ENCODE data around the gene EXOSC10. TPM values are rescaled to one million over a fixed set of nuclear protein-coding genes. Genes with fewer than 3 reads are reported as not detected.

Gene EXOSC10
- total and polyA plus RNA-seq, 12 donors: 25.5 to 107 (median 41.1) TPM

- intact Hi-C loops (cut with DNase I): no loop called here
- TF ChIP-seq POLR2A (IDR thresholded peaks at IDR 0.05) (no peak), CTCF (IDR thresholded peaks at IDR 0.05) (no peak)
- Histone ChIP-seq H3K36me3 (replicated peaks in 1 of 2) (peaks cover 0 to 69% of the 10 kb centered on the region in 2 donors), H3K4me1 (replicated peaks in 1 of 2) (no peaks in the 10 kb centered on the region), H3K27me3 (no peaks in the 10 kb centered on the region), H3K27ac (no peak overlapping the region), H3K4me3 (no peak overlapping the region), H3K9me3 (replicated peaks in 1 of 3) (no peaks in the 10 kb centered on the region)
- 89 to 91% (median 90%) methylated on average over 3 of the region's 3 CpGs for WGBS, 4 donors
- DNase-seq: no peak
Measured at GRCh38 chr1:11114966-11115365, 15.3 kb upstream of the EXOSC10 start.

- TF ChIP-seq CTCF (IDR thresholded peaks at IDR 0.05) (no peak), POLR2A (IDR thresholded peaks at IDR 0.05) (no peak)
- Histone ChIP-seq H3K4me1 (replicated peaks in 1 of 2) (peaks cover 4 to 10% of the 10 kb centered on the region in 2 donors), H3K27ac (no peak overlapping the region), H3K27me3 (no peaks in the 10 kb centered on the region), H3K36me3 (replicated peaks in 1 of 2) (peaks cover 0 to 61% of the 10 kb centered on the region in 2 donors), H3K9me3 (replicated peaks in 1 of 3) (no peaks in the 10 kb centered on the region), H3K4me3 (no peak overlapping the region)
- WGBS, 4 donors: 85 to 95% (median 88%) methylated on average over 7 of the region's 7 CpGs
- peak in 1 of 7 donors; percentile 13 for DNase-seq
- intact Hi-C loops (cut with DNase I): no loop called here
Measured at GRCh38 chr1:11109047-11109760, 9.5 kb upstream of the EXOSC10 start.

- TF ChIP-seq CTCF (IDR thresholded peaks at IDR 0.05): no peak
- TF ChIP-seq POLR2A (IDR thresholded peaks at IDR 0.05): no peak
- H3K4me1 ChIP-seq (replicated peaks in 1 of 2): peaks cover 4 to 10% of the 10 kb centered on the region in 2 donors
- no peak overlapping the region for H3K4me3 ChIP-seq
- peak in 5 of 7 donors; percentile 43 to 76 (median 51) for DNase-seq
- peaks cover 0 to 45% of the 10 kb centered on the region in 2 donors for H3K36me3 ChIP-seq (replicated peaks in 1 of 2)
- no peaks in the 10 kb centered on the region for H3K27me3 ChIP-seq
- intact Hi-C loops (cut with DNase I): no loop called here
- peak overlapping the region in 1 of 5 donors; percentile 8 for H3K27ac ChIP-seq
- no peaks in the 10 kb centered on the region for H3K9me3 ChIP-seq (replicated peaks in 1 of 3)
- 34 to 53% (median 37%) methylated on average over 5 of the region's 5 CpGs for WGBS, 4 donors
Measured at GRCh38 chr1:11107599-11107998, 7.9 kb upstream of the EXOSC10 start.

- Histone ChIP-seq H3K9me3 (replicated peaks in 1 of 3) (no peaks in the 10 kb centered on the region), H3K4me1 (replicated peaks in 1 of 2) (peaks cover 4 to 10% of the 10 kb centered on the region in 2 donors), H3K4me3 (no peak overlapping the region), H3K36me3 (replicated peaks in 1 of 2) (peaks cover 0 to 28% of the 10 kb centered on the region in 2 donors), H3K27ac (no peak overlapping the region), H3K27me3 (no peaks in the 10 kb centered on the region)
- DNase-seq: peak in 1 of 7 donors; percentile 25
- intact Hi-C loops (cut with DNase I): no loop called here
- 91 to 97% (median 94%) methylated on average over 9 to 10 of the region's 10 CpGs for WGBS, 4 donors
- TF ChIP-seq CTCF (IDR thresholded peaks at IDR 0.05): no peak
- TF ChIP-seq POLR2A (IDR thresholded peaks at IDR 0.05): no peak
Measured at GRCh38 chr1:11105586-11105985, 5.9 kb upstream of the EXOSC10 start.

Data from adrenal gland (tissue), 12 donors.